NCI-H2227 (cell line): ENCODE data around the gene UNCX.
A peak's percentile ranks its signal among the peaks of the same experiment; 100 is the strongest.
"Not testable (repeated sequence)": the region's sequence is repeated elsewhere in the genome, so short reads cannot be mapped to it uniquely, and the experiment has no call there.

ENCODE experiments used
- DNase-seq: peaks from one replicate; lab custom pipeline; 2025; ENCODE audit not compliant: unreplicated experiment; lab: John Stamatoyannopoulos, UW

Gene UNCX

GRCh38 chr7:1274121-1274875 is 41.6 kb downstream of the UNCX start:
- no peak for DNase-seq

- DNase-seq = no peak
Measured at GRCh38 chr7:1274876-1275375, 42.3 kb downstream of the UNCX start.

GRCh38 chr7:1275451-1276381 is 43.0 kb downstream of the UNCX start:
- DNase-seq = peak; percentile 19

GRCh38 chr7:1276626-1277175 is 44.0 kb downstream of the UNCX start:
- DNase-seq = no peak

- no peak for DNase-seq
Measured at GRCh38 chr7:1278543-1278942, 45.9 kb downstream of the UNCX start.

GRCh38 chr7:1279041-1279440 is 46.4 kb downstream of the UNCX start:
- DNase-seq = no peak

- not testable (repeated sequence) for DNase-seq
Measured at GRCh38 chr7:1279895-1280294, 47.2 kb downstream of the UNCX start.

GRCh38 chr7:1281068-1281467 is 48.4 kb downstream of the UNCX start:
- DNase-seq = no peak

GRCh38 chr7:1282679-1283078 is 50.0 kb downstream of the UNCX start:
- no peak for DNase-seq

GRCh38 chr7:1283337-1283736 is 50.7 kb downstream of the UNCX start:
- no peak for DNase-seq

- no peak for DNase-seq
Measured at GRCh38 chr7:1283941-1284742, 51.5 kb downstream of the UNCX start.

GRCh38 chr7:1284743-1285458 is 52.2 kb downstream of the UNCX start:
- no peak for DNase-seq

- no peak for DNase-seq
Measured at GRCh38 chr7:1285556-1286301, 53.1 kb downstream of the UNCX start.
